SK-N-MC (cell line): Measurements from ENCODE around the gene FHOD3.

Experiments used
- DNase-seq: peaks from one replicate; pipeline ENCODE4 v3.0.0-alpha.2; 2011; ENCODE audit warnings: low read depth, low spot score
- H3K27ac ChIP-seq: fragments of 200-600 bp; sonication (generic); 2 replicates; pipeline ENCODE4 v1.5.1; 2016; ENCODE audit warnings: mixed run types
- H3K36me3 ChIP-seq: fragments of 200-600 bp; sonication (generic); 2 replicates; pipeline ENCODE4 v1.6.1; 2017; ENCODE audit warnings: antibody characterized with exemption, low read length, mixed read lengths; ENCODE audit not compliant: insufficient read depth
- H3K4me3 ChIP-seq: fragments of 200-600 bp; sonication (generic); 2 replicates; pipeline ENCODE4 v1.5.1; 2016
- H3K9ac ChIP-seq: fragments of 200-600 bp; sonication (generic); 2 replicates; pipeline ENCODE4 v1.8.0; 2017; ENCODE audit warnings: mixed run types, mixed read lengths; ENCODE audit not compliant: insufficient read length
- H3K9me3 ChIP-seq: fragments of 200-600 bp; sonication (generic); 2 replicates; pipeline ENCODE4 v1.6.1; 2017; ENCODE audit warnings: low read depth, mild to moderate bottlenecking, antibody characterized with exemption, low read length, moderate library complexity, mixed read lengths
- EZH2 ChIP-seq: fragments of 200-600 bp; sonication (generic); IDR thresholded peaks from one replicate; pipeline ENCODE4 v1.6.1; 2017; ENCODE audit warnings: antibody characterized with exemption
- FOXP2 ChIP-seq: optimal IDR thresholded peaks from 2 replicates; pipeline ENCODE3; 2011; ENCODE audit warnings: mild to moderate bottlenecking, moderate library complexity; ENCODE audit not compliant: insufficient read depth; ENCODE audit errors: extremely low read length, control extremely low read depth
- POLR2AphosphoS5 ChIP-seq: IDR thresholded peaks from 2 replicates; pipeline ENCODE4 v1.6.1; 2012; ENCODE audit warnings: mild to moderate bottlenecking, low read depth, low read length, borderline replicate concordance

The FHOD3 gene

GRCh38 chr18:36522509-36522908, 225.0 kb downstream of the FHOD3 start:
- H3K9me3 ChIP-seq: no peaks in the 10 kb centered on the region
- no peak overlapping the region for H3K9ac ChIP-seq
- no peak for DNase-seq
- no peak overlapping the region for H3K4me3 ChIP-seq
- H3K27ac ChIP-seq: no peak overlapping the region
- no peaks in the 10 kb centered on the region for H3K36me3 ChIP-seq
- TF ChIP-seq POLR2AphosphoS5 (no peak), FOXP2 (no peak), EZH2 (no peak)

DNA sequence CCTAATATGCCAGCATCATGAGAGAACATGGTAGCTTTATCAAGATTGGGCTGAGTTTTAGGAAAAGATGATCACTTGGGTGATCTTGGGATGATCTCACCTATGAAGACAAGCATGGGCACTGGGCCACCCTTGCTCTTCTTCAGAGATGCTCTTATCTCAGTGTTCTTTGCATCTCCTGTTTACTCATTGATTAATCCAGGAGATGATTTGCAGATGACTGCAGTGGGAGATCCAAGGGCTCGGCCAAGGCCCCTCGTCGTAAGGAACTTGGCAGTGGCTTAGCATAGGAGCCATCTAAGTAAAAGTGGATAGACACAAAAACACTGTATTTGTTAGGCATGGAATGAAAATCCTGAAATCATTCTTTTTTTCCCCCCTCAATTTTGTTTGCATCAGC, 228.4 kb downstream of the FHOD3 start:
- Histone ChIP-seq H3K4me3 (no peak overlapping the region), H3K27ac (no peak overlapping the region), H3K9ac (no peak overlapping the region), H3K36me3 (no peaks in the 10 kb centered on the region), H3K9me3 (no peaks in the 10 kb centered on the region)
- no peak for DNase-seq
- TF ChIP-seq FOXP2 (no peak), POLR2AphosphoS5 (no peak), EZH2 (no peak)

- no peak overlapping the region for H3K27ac ChIP-seq
- H3K4me3 ChIP-seq: no peak overlapping the region
- TF ChIP-seq POLR2AphosphoS5 (no peak), FOXP2 (no peak), EZH2 (no peak)
- no peak overlapping the region for H3K9ac ChIP-seq
- no peaks in the 10 kb centered on the region for H3K36me3 ChIP-seq
- DNase-seq: no peak
- H3K9me3 ChIP-seq: no peaks in the 10 kb centered on the region
These were observed 229.1 kb downstream of the FHOD3 start for GRCh38 chr18:36526611-36527010.

DNA sequence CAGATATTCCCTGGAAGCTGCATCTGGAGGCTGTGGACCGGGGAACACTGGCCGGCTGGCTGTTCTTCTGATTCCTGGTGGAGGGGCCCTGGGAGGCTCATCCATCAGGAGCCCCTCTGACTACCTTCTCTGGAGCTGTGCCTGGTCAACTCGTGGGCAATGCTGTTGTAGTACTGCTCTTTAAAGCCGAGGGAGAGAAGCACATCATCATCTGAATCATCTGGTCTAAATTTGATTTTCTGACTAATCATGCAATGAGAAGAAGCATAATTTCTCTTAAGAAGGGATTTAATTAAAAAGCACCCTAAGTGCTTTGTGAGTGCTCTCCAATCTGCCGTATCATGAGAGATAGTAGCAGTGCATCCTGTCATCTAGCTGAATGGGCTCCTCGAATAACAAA, 229.5 kb downstream of the FHOD3 start:
- no peak for DNase-seq
- Histone ChIP-seq H3K27ac (no peak overlapping the region), H3K9ac (no peak overlapping the region)

DNA sequence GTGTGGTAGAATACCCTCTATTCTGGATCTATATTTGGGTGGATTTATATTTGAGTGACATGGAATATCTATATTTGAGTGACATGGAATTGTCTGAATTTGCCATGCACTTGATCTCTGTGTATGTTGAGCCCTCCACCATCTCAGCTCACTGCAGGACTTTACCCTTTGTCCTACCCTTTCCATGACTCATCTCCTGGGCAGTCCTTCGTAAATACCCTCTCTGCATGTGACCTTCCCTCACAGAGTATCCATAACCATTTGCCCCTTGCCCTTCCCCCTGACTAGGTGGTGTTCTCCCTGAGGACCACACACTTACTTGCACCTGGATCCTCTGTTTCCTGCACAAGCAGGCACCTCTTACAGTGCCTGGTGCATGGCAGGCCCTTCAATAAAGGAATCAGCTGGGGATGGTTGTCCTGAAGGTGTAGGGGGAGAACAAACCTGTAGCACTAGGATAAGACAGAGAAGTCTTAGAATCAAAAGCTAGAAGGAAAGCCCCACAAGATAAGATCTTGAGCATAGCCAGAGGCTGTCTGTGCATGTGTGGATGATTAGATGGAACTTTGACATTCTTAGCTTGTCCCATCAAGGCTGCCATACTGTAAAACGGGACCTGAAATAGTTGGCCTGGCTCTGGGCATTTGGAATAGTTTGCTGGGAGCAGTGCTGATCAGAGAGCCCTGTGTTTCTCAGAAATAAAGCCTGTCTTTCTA, 230.4 kb downstream of the FHOD3 start:
- H3K4me3 ChIP-seq: no peak overlapping the region

More for the DNA sequence above, 229.5 kb downstream of the FHOD3 start:
- TF ChIP-seq FOXP2 (no peak), POLR2AphosphoS5 (no peak), EZH2 (no peak)
- no peaks in the 10 kb centered on the region for H3K9me3 ChIP-seq
- H3K4me3 ChIP-seq: no peak overlapping the region
- no peaks in the 10 kb centered on the region for H3K36me3 ChIP-seq

DNA sequence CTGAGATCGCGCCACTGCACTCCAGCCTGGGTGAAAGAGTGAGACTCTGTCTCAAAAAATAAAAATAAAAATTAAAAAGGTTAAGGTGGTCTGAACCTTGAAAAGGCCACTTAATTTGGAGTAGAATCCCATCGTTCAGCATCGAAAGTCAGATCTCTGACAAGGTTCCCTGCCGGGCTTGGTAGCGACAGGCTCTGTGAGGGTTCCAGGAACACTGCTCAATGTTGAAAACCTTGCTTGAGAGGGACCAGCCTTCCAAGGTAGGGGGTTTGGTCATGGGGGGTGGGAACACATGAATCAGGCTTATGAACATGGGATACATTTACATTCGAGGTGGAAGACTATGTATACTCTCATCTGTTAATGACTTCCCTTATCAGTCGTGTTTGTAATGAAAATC, 232.2 kb downstream of the FHOD3 start:
- no peak overlapping the region for H3K27ac ChIP-seq
- TF ChIP-seq FOXP2: no peak
- TF ChIP-seq EZH2: no peak
- no peak for TF ChIP-seq POLR2AphosphoS5
- H3K4me3 ChIP-seq: no peak overlapping the region
- H3K9ac ChIP-seq: no peak overlapping the region
- DNase-seq: no peak
- H3K9me3 ChIP-seq: no peaks in the 10 kb centered on the region
- H3K36me3 ChIP-seq: no peaks in the 10 kb centered on the region

More for the DNA sequence above, 230.4 kb downstream of the FHOD3 start:
- Histone ChIP-seq H3K36me3 (no peaks in the 10 kb centered on the region), H3K27ac (no peak overlapping the region), H3K9ac (no peak overlapping the region), H3K9me3 (no peaks in the 10 kb centered on the region)
- TF ChIP-seq FOXP2: no peak
- TF ChIP-seq POLR2AphosphoS5: no peak
- no peak for TF ChIP-seq EZH2
- no peak for DNase-seq

DNA sequence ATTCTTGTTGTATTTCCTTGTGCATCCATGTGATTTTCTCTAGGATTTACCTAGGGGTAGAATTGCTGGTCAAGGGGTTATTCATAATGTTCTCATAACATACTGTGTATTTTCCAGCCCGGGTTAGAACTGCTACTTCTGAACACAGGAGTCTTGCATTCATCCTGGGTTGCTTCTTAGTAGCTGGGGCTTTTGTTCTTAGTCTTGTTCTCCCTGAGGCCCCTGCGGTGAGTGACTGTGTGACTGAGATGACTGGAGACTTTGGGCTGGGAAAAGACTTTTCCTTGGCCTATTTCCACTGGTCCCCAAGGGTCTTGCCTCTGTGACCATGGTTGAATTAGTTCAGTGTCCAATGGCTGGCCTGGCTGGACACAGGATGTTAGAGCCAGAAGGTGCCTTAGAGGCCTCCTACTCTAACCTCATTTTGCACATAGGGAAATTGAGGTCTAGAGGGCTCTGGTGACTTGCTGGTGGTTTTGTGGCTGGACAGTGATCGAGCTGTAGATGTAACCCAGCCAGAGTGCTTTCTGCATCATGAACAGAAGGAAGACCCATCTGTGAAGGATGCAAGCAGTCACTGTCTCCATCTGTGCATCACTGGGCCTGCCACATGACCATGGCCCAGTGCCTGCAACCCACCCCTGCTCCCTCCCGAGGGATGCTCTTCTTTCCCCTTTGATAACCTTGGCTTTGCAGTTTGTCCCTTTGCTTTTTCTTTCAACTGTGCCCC, 233.3 kb downstream of the FHOD3 start:
- Histone ChIP-seq H3K9ac (no peak overlapping the region), H3K4me3 (no peak overlapping the region), H3K36me3 (no peaks in the 10 kb centered on the region), H3K9me3 (no peaks in the 10 kb centered on the region), H3K27ac (no peak overlapping the region)
- DNase-seq: no peak
- no peak for TF ChIP-seq EZH2
- no peak for TF ChIP-seq FOXP2
- no peak for TF ChIP-seq POLR2AphosphoS5

DNA sequence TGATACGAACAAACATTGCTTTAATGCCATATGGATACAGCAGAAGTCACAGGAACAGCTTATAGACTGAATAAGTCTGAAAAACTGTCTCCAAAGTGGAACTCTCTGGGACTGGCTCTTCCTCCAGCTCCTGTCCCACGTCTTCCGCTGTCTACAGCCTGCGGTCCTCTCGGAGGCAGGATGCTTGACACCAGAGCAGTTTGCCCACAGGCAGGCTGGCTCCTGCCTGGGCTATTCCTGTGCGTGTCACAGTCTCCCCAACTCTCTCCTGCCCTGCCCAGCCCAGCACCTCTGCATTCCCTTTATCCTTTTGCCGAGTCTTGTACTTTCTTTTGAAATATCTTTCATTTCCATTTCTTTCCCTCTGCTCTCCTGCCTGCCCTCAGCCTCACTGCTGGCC, 234.1 kb downstream of the FHOD3 start:
- no peaks in the 10 kb centered on the region for H3K36me3 ChIP-seq
- H3K4me3 ChIP-seq: no peak overlapping the region
- H3K9ac ChIP-seq: no peak overlapping the region
- no peak for DNase-seq
- TF ChIP-seq FOXP2 (no peak), POLR2AphosphoS5 (no peak), EZH2 (no peak)
- no peaks in the 10 kb centered on the region for H3K9me3 ChIP-seq
- no peak overlapping the region for H3K27ac ChIP-seq

DNA sequence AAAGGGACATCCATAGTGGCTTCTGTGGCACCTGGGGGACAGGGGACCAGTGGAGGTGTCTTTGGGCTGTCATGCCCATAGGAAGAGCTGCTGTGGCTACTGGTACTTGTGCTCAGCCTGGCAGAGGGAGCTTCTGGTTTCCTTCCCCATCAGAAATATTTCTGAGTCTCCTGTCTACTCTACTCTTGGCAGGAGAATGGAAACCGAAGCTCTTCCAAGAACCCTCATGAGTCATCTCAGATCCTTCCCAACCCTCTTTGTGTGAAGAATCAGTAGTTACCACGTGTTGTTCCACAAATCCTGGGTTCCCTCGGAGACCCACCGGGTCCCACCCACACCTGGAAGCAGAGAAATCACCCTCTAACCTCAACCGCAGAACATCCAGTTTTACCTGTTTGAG, 234.9 kb downstream of the FHOD3 start:
- no peak for TF ChIP-seq POLR2AphosphoS5
- no peaks in the 10 kb centered on the region for H3K36me3 ChIP-seq
- H3K9me3 ChIP-seq: no peaks in the 10 kb centered on the region
- H3K4me3 ChIP-seq: no peak overlapping the region
- H3K27ac ChIP-seq: no peak overlapping the region
- H3K9ac ChIP-seq: no peak overlapping the region
- DNase-seq: no peak
